ENCODE data around the gene GYS1.

Gene GYS1

DNA sequence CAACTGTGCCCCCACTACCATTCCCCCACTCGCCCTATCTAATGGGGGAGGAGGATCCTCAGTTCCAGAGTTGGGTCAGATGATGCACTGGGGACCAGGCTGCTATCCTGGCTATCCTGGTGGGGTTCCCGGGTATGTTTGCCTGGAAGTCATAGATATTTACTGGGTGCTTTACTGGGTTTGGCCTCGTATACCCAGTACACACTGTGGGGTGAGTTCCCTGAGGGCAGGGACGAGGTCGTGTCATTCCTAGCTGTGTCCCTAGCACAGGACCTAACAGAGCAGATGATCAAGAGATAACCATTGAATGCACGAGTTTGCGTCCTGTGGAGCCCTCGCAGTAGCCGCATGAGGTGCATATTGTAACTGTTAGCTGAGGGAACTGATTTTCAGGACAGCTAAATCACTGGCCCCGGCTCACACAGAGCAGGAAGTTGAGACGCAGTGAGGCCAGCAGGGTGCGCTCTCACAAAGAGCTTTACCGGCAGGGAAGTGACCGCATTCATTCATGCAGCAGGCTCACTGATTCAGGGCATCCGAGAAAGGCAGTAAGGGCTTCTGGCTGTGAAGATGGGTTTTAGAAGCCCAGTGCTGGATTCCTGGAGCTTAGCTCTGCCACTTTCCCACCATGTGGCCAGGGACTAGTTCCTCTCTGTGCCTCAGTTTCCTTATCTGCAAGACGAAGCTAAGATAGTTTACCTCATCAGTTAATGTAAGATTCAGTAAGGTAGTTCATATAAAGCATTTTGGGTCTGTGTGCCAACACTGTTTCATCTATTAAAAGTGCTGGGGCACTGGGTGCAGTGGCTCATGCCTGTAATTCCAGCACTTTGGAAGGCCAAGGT lies 6.6 kb upstream of the GYS1 start (continued):
- TF ChIP-seq, protein P1, sequence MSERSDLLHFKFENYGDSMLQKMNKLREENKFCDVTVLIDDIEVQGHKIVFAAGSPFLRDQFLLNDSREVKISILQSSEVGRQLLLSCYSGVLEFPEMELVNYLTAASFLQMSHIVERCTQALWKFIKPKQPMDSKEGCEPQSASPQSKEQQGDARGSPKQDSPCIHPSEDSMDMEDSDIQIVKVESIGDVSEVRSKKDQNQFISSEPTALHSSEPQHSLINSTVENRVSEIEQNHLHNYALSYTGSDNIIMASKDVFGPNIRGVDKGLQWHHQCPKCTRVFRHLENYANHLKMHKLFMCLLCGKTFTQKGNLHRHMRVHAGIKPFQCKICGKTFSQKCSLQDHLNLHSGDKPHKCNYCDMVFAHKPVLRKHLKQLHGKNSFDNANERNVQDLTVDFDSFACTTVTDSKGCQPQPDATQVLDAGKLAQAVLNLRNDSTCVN (tag by site-specific recombination; optimal IDR thresholded peaks at IDR 0.05), result no peak
- TF ChIP-seq ZNF433 (tag by site-specific recombination; IDR thresholded peaks at IDR 0.05; ENCODE audit: low read depth) (no peak), GLIS2 (tag by site-specific recombination; IDR thresholded peaks at IDR 0.05) (no peak), ZNF510 (tag by site-specific recombination; IDR thresholded peaks at IDR 0.05; ENCODE audit: insufficient replicate concordance) (no peak), ZNF521 (tag by site-specific recombination; IDR thresholded peaks at IDR 0.05) (no peak)
- TF ChIP-seq, protein P2, sequence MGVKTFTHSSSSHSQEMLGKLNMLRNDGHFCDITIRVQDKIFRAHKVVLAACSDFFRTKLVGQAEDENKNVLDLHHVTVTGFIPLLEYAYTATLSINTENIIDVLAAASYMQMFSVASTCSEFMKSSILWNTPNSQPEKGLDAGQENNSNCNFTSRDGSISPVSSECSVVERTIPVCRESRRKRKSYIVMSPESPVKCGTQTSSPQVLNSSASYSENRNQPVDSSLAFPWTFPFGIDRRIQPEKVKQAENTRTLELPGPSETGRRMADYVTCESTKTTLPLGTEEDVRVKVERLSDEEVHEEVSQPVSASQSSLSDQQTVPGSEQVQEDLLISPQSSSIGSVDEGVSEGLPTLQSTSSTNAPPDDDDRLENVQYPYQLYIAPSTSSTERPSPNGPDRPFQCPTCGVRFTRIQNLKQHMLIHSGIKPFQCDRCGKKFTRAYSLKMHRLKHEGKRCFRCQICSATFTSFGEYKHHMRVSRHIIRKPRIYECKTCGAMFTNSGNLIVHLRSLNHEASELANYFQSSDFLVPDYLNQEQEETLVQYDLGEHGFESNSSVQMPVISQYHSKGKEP (tag by site-specific recombination; IDR thresholded peaks at IDR 0.05), result peak; percentile 58; the same call in 1 of the 2 replicates

DNA sequence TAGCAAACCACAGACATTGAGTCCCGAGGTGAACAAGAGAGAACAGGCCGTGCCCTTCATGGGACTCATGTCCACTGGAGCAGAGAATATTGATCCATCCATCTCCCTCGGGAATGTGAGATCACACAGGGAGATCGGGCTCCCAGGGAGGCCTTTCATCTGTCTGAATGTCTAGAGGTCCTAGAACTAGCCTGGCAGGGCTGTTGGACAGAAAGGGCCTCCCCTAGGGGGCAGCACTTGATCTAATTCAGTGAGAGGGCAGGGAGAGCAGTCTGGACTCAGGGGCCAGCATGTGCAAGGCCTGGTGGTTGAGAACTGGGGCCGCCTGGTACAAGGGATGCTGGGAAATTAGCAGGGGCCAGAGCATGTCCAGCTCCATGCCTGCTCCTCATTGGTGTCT lies 4.9 kb upstream of the GYS1 start:
- Histone ChIP-seq H3K27ac (ENCODE audit: extremely low read depth, low read depth, low read length) (no peak overlapping the region), H3K9me3 (ENCODE audit: control insufficient read depth, insufficient read depth, low read depth, low read length) (no peaks in the 10 kb centered on the region), H3K4me3 (ENCODE audit: low read depth, low read length) (no peak overlapping the region), H3K36me3 (ENCODE audit: control insufficient read depth in 2 of 2, insufficient read depth in 1 of 2, low read length in 2 of 2) (peaks cover 25 to 30% of the 10 kb centered on the region in 2 experiments; a peak in 2 of 3 replicates), H3K4me1 (ENCODE audit: control insufficient read depth, insufficient read depth, low read length) (0 out of 2 replicates have a peak, but pooled peaks cover 6% of the 10 kb centered on the region)
- peak; percentile 43 for TF ChIP-seq ZNF623 (tag by site-specific recombination; IDR thresholded peaks at IDR 0.05)
- no peak for TF ChIP-seq ZNF350 (tag by site-specific recombination; IDR thresholded peaks at IDR 0.05)
- no peak for TF ChIP-seq ZNF621 (tag by site-specific recombination; IDR thresholded peaks at IDR 0.05)
- peak; percentile 78 for TF ChIP-seq GLIS1 (tag by site-specific recombination; IDR thresholded peaks at IDR 0.05)
- TF ChIP-seq ZBTB17 (tag by site-specific recombination; IDR thresholded peaks at IDR 0.05), result 0 out of 2 replicates have a peak, but pooled peaks have one; percentile 21
- 0 out of 2 replicates have a peak, but pooled peaks have one; percentile 14 for TF ChIP-seq ZIC2 (tag by site-specific recombination; IDR thresholded peaks at IDR 0.05)
- peak; percentile 42 for TF ChIP-seq CTCF (tag by site-specific recombination; IDR thresholded peaks at IDR 0.05)
- POLR2A ChIA-PET, result interaction anchor here (0.5 kb wide), 1 partner anchor 8 kb away, joined by 5 read pairs; no protein-coding TSS in a partner anchor
- CTCF ChIA-PET, result interaction anchor here (0.6 to 5.5 kb wide), 38 partner anchors 9 to 1050 kb away, joined by 3 to 133 read pairs (median 4); partner anchors contain the start of gene KCNA7

DNA sequence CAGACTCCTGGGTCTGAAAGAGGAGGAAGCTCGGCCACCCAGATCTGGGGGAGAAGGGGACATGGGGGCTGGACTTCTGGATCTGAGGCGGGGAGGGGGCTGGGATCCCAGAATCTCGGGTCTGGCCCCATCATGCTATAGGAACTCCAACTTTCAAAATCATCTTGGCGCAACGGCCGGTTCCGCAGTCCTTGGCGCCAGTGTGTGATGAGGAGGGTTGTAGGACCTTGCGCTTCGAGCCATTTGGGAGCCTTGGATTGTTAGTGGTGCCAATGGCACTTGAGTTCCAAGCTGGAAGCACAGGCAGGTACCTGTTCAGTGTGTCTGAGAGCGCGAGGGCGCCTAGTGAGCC lies 902 bp upstream of the GYS1 start:
- peaks cover 12% of the 10 kb centered on the region; the same call in 1 of the 2 replicates for H3K4me1 ChIP-seq (ENCODE audit: control insufficient read depth, insufficient read depth, low read length)
- peak overlapping the region; percentile 58 for H3K27ac ChIP-seq (ENCODE audit: extremely low read depth, low read depth, low read length)
- ChIA-PET CTCF (interaction anchor here (0.6 to 2.9 kb wide), 32 partner anchors 10 to 214 kb away, joined by 3 to 79 read pairs (median 5); partner anchors contain the start of gene CGB7), POLR2A (interaction anchor here (0.5 to 2.8 kb wide), 38 partner anchors 9 to 498 kb away, joined by 3 to 33 read pairs (median 6); partner anchors contain the start of genes ALDH16A1, DHDH, FTL and LHB)
- no peaks in the 10 kb centered on the region for H3K9me3 ChIP-seq (ENCODE audit: control insufficient read depth, insufficient read depth, low read depth, low read length)
- peak overlapping the region; percentile 81 for H3K4me3 ChIP-seq (ENCODE audit: low read depth, low read length)
- H3K36me3 ChIP-seq (ENCODE audit: control insufficient read depth in 2 of 2, insufficient read depth in 1 of 2, low read length in 2 of 2), result peaks cover 7 to 24% of the 10 kb centered on the region in 2 experiments; a peak in 2 of 3 replicates
- no peak for TF ChIP-seq ZNF302 (tag by site-specific recombination; IDR thresholded peaks at IDR 0.05; ENCODE audit: low read depth)
- TF ChIP-seq RBAK (tag by site-specific recombination; IDR thresholded peaks at IDR 0.05), result no peak
- TF ChIP-seq ZNF76 (tag by site-specific recombination; IDR thresholded peaks at IDR 0.05; ENCODE audit: borderline replicate concordance, low read depth), result peak; percentile 68
- no peak for TF ChIP-seq FEZF1 (tag by site-specific recombination; IDR thresholded peaks at IDR 0.05)
- 0 out of 2 replicates have a peak, but pooled peaks have one; percentile 10 for TF ChIP-seq ZBTB17 (tag by site-specific recombination; IDR thresholded peaks at IDR 0.05)
- TF ChIP-seq AEBP2 (tag by site-specific recombination; IDR thresholded peaks at IDR 0.05; ENCODE audit: borderline replicate concordance), result no peak
- TF ChIP-seq ZNF311 (tag by site-specific recombination; IDR thresholded peaks at IDR 0.05; ENCODE audit: borderline replicate concordance), result no peak
- no peak for TF ChIP-seq ZNF404 (tag by site-specific recombination; IDR thresholded peaks at IDR 0.05)
- TF ChIP-seq ZNF341 (tag by site-specific recombination; IDR thresholded peaks at IDR 0.05; ENCODE audit: low read depth), result peak; percentile 14; the same call in 1 of the 2 replicates
- TF ChIP-seq GFI1B (tag by site-specific recombination; IDR thresholded peaks at IDR 0.05), result no peak
- no peak for TF ChIP-seq ZNF274 (IDR thresholded peaks at IDR 0.05; ENCODE audit: low read length)
- TF ChIP-seq ZNF274 (tag by site-specific recombination; IDR thresholded peaks at IDR 0.05; ENCODE audit: borderline replicate concordance), result 0 out of 2 replicates have a peak, but pooled peaks have one; percentile 17
- TF ChIP-seq KLF7 (tag by site-specific recombination; IDR thresholded peaks at IDR 0.05; ENCODE audit: borderline replicate concordance), result no peak
- no peak for TF ChIP-seq ZNF292 (tag by site-specific recombination; IDR thresholded peaks at IDR 0.05; ENCODE audit: borderline replicate concordance, low read depth)

Data from HEK293 (cell line).